Mesenchymal stem cell (in vitro differentiated cells and primary cell): ENCODE measurements around the gene CHRNB1.

ENCODE experiments used
- DNase-seq: peaks from one replicate; pipeline ENCODE4 v3.0.0-alpha.2; 2013
- H2AFZ ChIP-seq: one replicate; pipeline ENCODE4 v1.6.1; 2013; ENCODE audit warnings: low read depth, mild to moderate bottlenecking, control low read depth, inconsistent platforms, low read length, moderate library complexity
- H2AK5ac ChIP-seq: 2 replicates; pipeline ENCODE4 v1.6.1; 2013; ENCODE audit warnings: low read length, moderate library complexity, mild to moderate bottlenecking, inconsistent platforms; ENCODE audit not compliant: severe bottlenecking
- H2BK120ac ChIP-seq: one replicate; pipeline ENCODE4 v1.6.1; 2013; ENCODE audit warnings: low read depth, mild to moderate bottlenecking, inconsistent platforms, low read length, moderate library complexity
- H2BK12ac ChIP-seq, 2 experiments: one replicate each; pipeline ENCODE4 v1.6.1; 2013; ENCODE audit warnings: inconsistent platforms in 2 of 2, low read length in 2 of 2, mild to moderate bottlenecking in 2 of 2, moderate library complexity in 2 of 2, control low read depth in 1 of 2
- H2BK15ac ChIP-seq: one replicate; pipeline ENCODE4 v1.6.1; 2013; ENCODE audit warnings: mild to moderate bottlenecking, low read depth, inconsistent platforms; ENCODE audit not compliant: poor library complexity, severe bottlenecking
- H2BK5ac ChIP-seq: 2 replicates; pipeline ENCODE4 v1.6.1; 2013; ENCODE audit warnings: low read depth, mild to moderate bottlenecking, low read length, control low read depth, inconsistent platforms; ENCODE audit not compliant: poor library complexity, severe bottlenecking
- H3K14ac ChIP-seq, 2 experiments: one replicate each; pipeline ENCODE4 v1.6.1; 2013; ENCODE audit warnings: inconsistent platforms in 2 of 2, low read length in 2 of 2, control low read depth in 1 of 2, mild to moderate bottlenecking in 1 of 2, moderate library complexity in 1 of 2
- H3K18ac ChIP-seq, 2 experiments: one replicate each; pipeline ENCODE4 v1.6.1; 2013; ENCODE audit warnings: inconsistent platforms in 2 of 2, low read length in 2 of 2, control low read depth in 1 of 2, low read depth in 1 of 2, mild to moderate bottlenecking in 1 of 2
- H3K23ac ChIP-seq, 2 experiments: one replicate each; pipeline ENCODE4 v1.6.1; 2013; ENCODE audit warnings: inconsistent platforms in 2 of 2, low read length in 2 of 2, mild to moderate bottlenecking in 2 of 2, moderate library complexity in 2 of 2, control low read depth in 1 of 2
- H3K27ac ChIP-seq: 2 replicates; pipeline ENCODE4 v1.5.1; 2013; ENCODE audit warnings: mild to moderate bottlenecking, moderate library complexity, low read length, control low read depth, inconsistent platforms; ENCODE audit not compliant: poor library complexity, severe bottlenecking
- H3K27me3 ChIP-seq, 2 experiments: 2 replicates each; pipeline versions ENCODE4 v1.6.1 to v1.7.0; 2013; ENCODE audit warnings: low read length in 2 of 2, mild to moderate bottlenecking in 2 of 2, moderate library complexity in 2 of 2, control low read depth in 1 of 2, inconsistent platforms in 1 of 2; ENCODE audit not compliant: control insufficient read depth in 1 of 2, insufficient read depth in 1 of 2
- H3K36me3 ChIP-seq, 2 experiments: 2 replicates each; pipeline versions ENCODE4 v1.6.1 to v1.7.0; 2013; ENCODE audit warnings: low read length in 2 of 2, control low read depth in 1 of 2, inconsistent platforms in 1 of 2, low read depth in 1 of 2, mild to moderate bottlenecking in 1 of 2; ENCODE audit not compliant: insufficient read depth in 2 of 2, control insufficient read depth in 1 of 2
- H3K4ac ChIP-seq, 2 experiments: one replicate each; pipeline ENCODE4 v1.6.1; 2013; ENCODE audit warnings: inconsistent platforms in 2 of 2, low read length in 2 of 2, mild to moderate bottlenecking in 2 of 2, moderate library complexity in 2 of 2, control low read depth in 1 of 2, low read depth in 1 of 2
- H3K4me1 ChIP-seq: 2 replicates; pipeline ENCODE4 v1.6.1; 2013; ENCODE audit warnings: low read depth, low read length, control low read depth; ENCODE audit not compliant: control insufficient read depth, insufficient read depth
- H3K4me2 ChIP-seq: 2 replicates; pipeline ENCODE4 v1.6.1; 2013; ENCODE audit warnings: low read length, mild to moderate bottlenecking, inconsistent platforms; ENCODE audit not compliant: poor library complexity, severe bottlenecking
- H3K4me3 ChIP-seq, 2 experiments: 2 replicates each; pipeline versions ENCODE4 v1.5.1 to v1.7.0; 2013; ENCODE audit warnings: low read length in 2 of 2, mild to moderate bottlenecking in 2 of 2, control low read depth in 1 of 2, low read depth in 1 of 2; ENCODE audit not compliant: insufficient read depth in 1 of 2
- H3K79me1 ChIP-seq: replicated peaks from 2 replicates; pipeline ENCODE4 v1.6.1; 2013; ENCODE audit warnings: mild to moderate bottlenecking, control low read depth, low read length, inconsistent platforms; ENCODE audit not compliant: poor library complexity, severe bottlenecking
- H3K9ac ChIP-seq: 2 replicates; pipeline ENCODE4 v1.7.0; 2013; ENCODE audit warnings: mild to moderate bottlenecking, low read length, moderate library complexity
- H3K9me3 ChIP-seq: 2 replicates; pipeline ENCODE4 v1.7.0; 2013; ENCODE audit warnings: mild to moderate bottlenecking, low read length; ENCODE audit not compliant: control insufficient read depth
- H4K8ac ChIP-seq: one replicate; pipeline ENCODE4 v1.6.1; 2013; ENCODE audit warnings: inconsistent platforms, mild to moderate bottlenecking, low read length, moderate library complexity
- H4K91ac ChIP-seq: one replicate; pipeline ENCODE4 v1.6.1; 2013; ENCODE audit warnings: mild to moderate bottlenecking, low read length, inconsistent platforms
- WGBS: methylation state at CpG from one replicate; pipeline ENCODE4 v1.1.7; 2013; ENCODE audit warnings: mixed read lengths; 5-methylcytosine and 5-hydroxymethylcytosine counted together

CHRNB1 gene

DNA sequence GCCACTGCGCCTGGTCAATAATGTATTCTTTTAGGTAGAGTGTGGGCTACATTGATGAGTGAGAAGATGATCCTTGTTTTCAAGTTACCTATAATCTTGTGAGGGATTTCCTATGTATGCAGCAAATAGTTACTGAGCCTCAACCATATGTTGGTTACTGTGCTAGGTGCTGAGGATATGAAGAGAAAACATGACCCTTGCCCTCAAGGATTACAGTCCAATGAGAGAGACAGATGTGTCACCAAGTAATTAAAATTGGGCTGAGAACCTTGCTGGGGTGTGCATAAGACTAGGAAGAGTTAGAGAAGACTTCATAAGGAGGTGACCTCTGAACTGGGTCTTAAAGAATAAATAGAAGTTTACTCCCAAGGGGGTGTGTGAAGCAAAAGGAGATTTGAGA is 46.7 kb downstream of the CHRNB1 start:
- Histone ChIP-seq H2AK5ac (no peak overlapping the region), H3K27ac (no peak overlapping the region), H4K8ac (no peak overlapping the region), H2BK120ac (no peak overlapping the region), H3K4me3 (no peak overlapping the region), H3K36me3 (peaks cover 16 to 51% of the 10 kb centered on the region in 2 experiments), H3K4ac (no peak overlapping the region), H3K9me3 (no peaks in the 10 kb centered on the region), H3K14ac (no peak overlapping the region), H3K18ac (no peak overlapping the region), H3K4me2 (no peak overlapping the region), H3K23ac (no peak overlapping the region), H2AFZ (no peak overlapping the region), H4K91ac (no peak overlapping the region), H2BK12ac (no peak overlapping the region), H2BK15ac (no peak overlapping the region), H2BK5ac (no peak overlapping the region), H3K9ac (no peak overlapping the region), H3K4me1 (peaks cover 11% of the 10 kb centered on the region), H3K79me1 (peaks cover 8% of the 10 kb centered on the region), H3K27me3 (no peaks in the 10 kb centered on the region)
- no peak for DNase-seq
- WGBS = 100% methylated on average over 1 of the region's 1 CpG

DNA sequence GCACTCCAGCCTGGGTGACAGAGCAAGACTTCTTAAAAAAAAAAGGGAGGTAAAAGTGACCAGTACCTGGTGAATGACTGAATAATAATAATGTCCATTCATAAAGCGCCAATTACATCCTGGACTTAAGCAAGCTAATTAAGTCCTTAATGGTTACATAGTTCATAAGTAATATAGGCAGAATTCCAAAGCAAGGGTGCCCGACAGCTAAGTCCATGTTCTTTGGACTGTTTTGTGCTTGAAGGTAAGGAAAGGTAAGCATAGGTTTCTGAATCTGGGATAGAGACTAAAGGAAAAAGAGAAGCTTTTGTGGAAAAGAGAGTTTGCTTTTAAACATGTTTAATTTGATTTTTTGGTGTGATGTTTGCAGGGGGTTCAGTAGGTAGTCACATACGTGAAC is 49.1 kb downstream of the CHRNB1 start:
- H3K14ac ChIP-seq = no peak overlapping the region
- no peak for DNase-seq
- no peaks in the 10 kb centered on the region for H3K9me3 ChIP-seq
- H3K79me1 ChIP-seq = peaks cover 25% of the 10 kb centered on the region
- no peak overlapping the region for H2BK12ac ChIP-seq
- no peak overlapping the region for H4K8ac ChIP-seq
- no peaks in the 10 kb centered on the region for H3K27me3 ChIP-seq
- H2AFZ ChIP-seq = no peak overlapping the region
- no peak overlapping the region for H3K9ac ChIP-seq
- H3K4me2 ChIP-seq = no peak overlapping the region
- H3K23ac ChIP-seq = no peak overlapping the region
- H2AK5ac ChIP-seq = no peak overlapping the region
- H4K91ac ChIP-seq = no peak overlapping the region
- no peak overlapping the region for H2BK15ac ChIP-seq
- H2BK120ac ChIP-seq = no peak overlapping the region
- WGBS = 96% methylated on average over 3 of the region's 3 CpGs
- no peak overlapping the region for H3K18ac ChIP-seq
- no peak overlapping the region for H2BK5ac ChIP-seq
- H3K4ac ChIP-seq = no peak overlapping the region
- peaks cover 4% of the 10 kb centered on the region for H3K4me1 ChIP-seq
- no peak overlapping the region for H3K27ac ChIP-seq
- H3K36me3 ChIP-seq = peaks cover 38 to 64% of the 10 kb centered on the region in 2 experiments
- no peak overlapping the region for H3K4me3 ChIP-seq

DNA sequence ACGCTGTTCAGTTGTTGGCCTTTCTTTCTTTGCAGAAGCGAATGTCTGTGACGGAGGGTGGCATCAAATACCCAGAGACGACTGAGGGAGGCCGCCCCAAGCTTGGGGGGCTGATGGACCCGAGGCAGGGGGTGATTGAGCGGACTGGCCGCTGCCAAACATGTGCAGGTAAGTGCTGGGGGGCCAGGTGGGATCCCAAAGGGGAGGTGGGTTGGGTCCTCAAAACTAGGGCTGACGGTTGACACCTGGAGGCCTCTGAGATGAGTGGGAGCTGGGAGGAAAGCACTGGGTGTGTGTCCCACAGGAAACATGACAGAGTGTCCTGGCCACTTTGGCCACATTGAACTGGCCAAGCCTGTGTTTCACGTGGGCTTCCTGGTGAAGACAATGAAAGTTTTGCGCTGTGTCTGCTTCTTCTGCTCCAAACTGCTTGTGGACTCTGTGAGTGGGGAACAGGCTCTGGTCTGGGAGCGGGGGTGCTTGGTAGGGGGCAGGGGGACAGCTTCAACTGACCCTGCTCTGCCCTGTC is 51.1 kb downstream of the CHRNB1 start:
- DNase-seq = no peak
- Histone ChIP-seq H3K23ac (no peak overlapping the region), H3K36me3 (peaks cover 53 to 71% of the 10 kb centered on the region in 2 experiments), H3K18ac (no peak overlapping the region), H3K27me3 (no peaks in the 10 kb centered on the region), H3K4ac (no peak overlapping the region), H2BK5ac (no peak overlapping the region), H3K14ac (no peak overlapping the region), H2BK120ac (no peak overlapping the region), H3K79me1 (peaks cover 39% of the 10 kb centered on the region), H3K9me3 (no peaks in the 10 kb centered on the region), H2BK12ac (no peak overlapping the region), H2BK15ac (no peak overlapping the region), H3K4me3 (no peak overlapping the region), H3K9ac (no peak overlapping the region), H3K4me1 (peaks cover 1% of the 10 kb centered on the region), H2AK5ac (no peak overlapping the region), H4K8ac (no peak overlapping the region), H2AFZ (no peak overlapping the region), H3K27ac (no peak overlapping the region), H4K91ac (no peak overlapping the region), H3K4me2 (no peak overlapping the region)
- WGBS = 99% methylated on average over 11 of the region's 12 CpGs

DNA sequence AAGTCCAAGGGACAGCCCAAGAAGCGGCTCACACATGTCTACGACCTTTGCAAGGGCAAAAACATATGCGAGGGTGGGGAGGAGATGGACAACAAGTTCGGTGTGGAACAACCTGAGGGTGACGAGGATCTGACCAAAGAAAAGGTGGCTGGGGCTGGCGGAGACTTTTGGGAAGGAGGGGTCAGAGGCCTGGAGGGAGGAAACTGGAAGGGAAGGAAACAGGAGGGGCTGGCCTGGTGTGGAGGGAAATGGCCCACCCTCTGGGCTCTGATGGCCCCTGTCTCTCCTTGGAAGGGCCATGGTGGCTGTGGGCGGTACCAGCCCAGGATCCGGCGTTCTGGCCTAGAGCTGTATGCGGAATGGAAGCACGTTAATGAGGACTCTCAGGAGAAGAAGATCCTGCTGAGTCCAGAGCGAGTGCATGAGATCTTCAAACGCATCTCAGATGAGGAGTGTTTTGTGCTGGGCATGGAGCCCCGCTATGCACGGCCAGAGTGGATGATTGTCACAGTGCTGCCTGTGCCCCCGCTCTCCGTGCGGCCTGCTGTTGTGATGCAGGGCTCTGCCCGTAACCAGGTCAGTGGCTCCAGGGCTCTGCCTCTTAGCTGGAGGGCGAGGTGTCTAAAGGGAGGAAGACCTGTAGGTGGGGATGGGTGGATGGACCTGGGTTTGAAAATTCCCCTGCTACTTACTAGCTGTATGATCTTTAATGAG is 51.8 kb downstream of the CHRNB1 start:
- WGBS = 98% methylated on average over 20 of the region's 20 CpGs
- H3K14ac ChIP-seq = no peak overlapping the region
- no peak overlapping the region for H2BK5ac ChIP-seq
- no peak overlapping the region for H2BK15ac ChIP-seq
- H2BK12ac ChIP-seq = no peak overlapping the region
- H3K4me2 ChIP-seq = no peak overlapping the region
- no peak overlapping the region for H2AK5ac ChIP-seq
- H3K18ac ChIP-seq = no peak overlapping the region
- peaks cover 55 to 73% of the 10 kb centered on the region in 2 experiments for H3K36me3 ChIP-seq
- H3K23ac ChIP-seq = no peak overlapping the region
- H3K27ac ChIP-seq = no peak overlapping the region
- H3K4me3 ChIP-seq = no peak overlapping the region
- no peak overlapping the region for H3K4ac ChIP-seq
- H2AFZ ChIP-seq = no peak overlapping the region
- no peaks in the 10 kb centered on the region for H3K9me3 ChIP-seq
- no peak overlapping the region for H4K91ac ChIP-seq
- peaks cover 1% of the 10 kb centered on the region for H3K4me1 ChIP-seq
- peaks cover 45% of the 10 kb centered on the region for H3K79me1 ChIP-seq
- no peak overlapping the region for H2BK120ac ChIP-seq
- H3K27me3 ChIP-seq = no peaks in the 10 kb centered on the region
- no peak for DNase-seq
- no peak overlapping the region for H3K9ac ChIP-seq
- H4K8ac ChIP-seq = no peak overlapping the region
